HG03103 (cell line): ENCODE measurements around the gene ESPNL.
"Not testable (repeated sequence)": the region's sequence is repeated elsewhere in the genome, so short reads cannot be mapped to it uniquely, and the experiment has no call there.

Experiments used
- ATAC-seq: cut with Tn5 transposase; IDR thresholded peaks from one replicate; pipeline ENCODE4 v1.9.1; 2021; ENCODE audit warnings: low read depth; ENCODE audit not compliant: unreplicated experiment

Gene ESPNL

GRCh38 chr2:238100049-238100820 lies at the start of gene ESPNL:
TSS of gene ESPNL (plus strand) at chr2:238100340. CDS start at chr2:238100420, 80 bp downstream.
- ATAC-seq, result no peak

GRCh38 chr2:238053191-238053776 lies 46.9 kb upstream of the ESPNL start:
- no peak for ATAC-seq

- no peak for ATAC-seq
These were observed 44.3 kb upstream of the ESPNL start for GRCh38 chr2:238055841-238056240.

- not testable (repeated sequence) for ATAC-seq
These were observed 42.2 kb upstream of the ESPNL start for GRCh38 chr2:238057696-238058575.

- ATAC-seq, result no peak
These were observed 40.6 kb upstream of the ESPNL start for GRCh38 chr2:238059505-238059904.

- no peak for ATAC-seq
These were observed 40.0 kb upstream of the ESPNL start for GRCh38 chr2:238060096-238060541.

GRCh38 chr2:238060542-238061314 lies 39.4 kb upstream of the ESPNL start, which contains the start of gene SCLY:
TSS of gene SCLY (plus strand) at chr2:238061001. CDS start at chr2:238061055, 54 bp downstream.
- ATAC-seq, result peak; percentile 88

- ATAC-seq, result peak; percentile 5
These were observed 38.6 kb upstream of the ESPNL start for GRCh38 chr2:238061315-238062202.

GRCh38 chr2:238063414-238064189 lies 36.5 kb upstream of the ESPNL start:
- no peak for ATAC-seq

GRCh38 chr2:238064376-238064775 lies 35.8 kb upstream of the ESPNL start:
- no peak for ATAC-seq

- no peak for ATAC-seq
These were observed 34.9 kb upstream of the ESPNL start for GRCh38 chr2:238065071-238065846.

- no peak for ATAC-seq
These were observed 33.9 kb upstream of the ESPNL start for GRCh38 chr2:238066218-238066617.

GRCh38 chr2:238066718-238067117 lies 33.4 kb upstream of the ESPNL start:
- not testable (repeated sequence) for ATAC-seq

GRCh38 chr2:238067939-238068338 lies 32.2 kb upstream of the ESPNL start:
- no peak for ATAC-seq

GRCh38 chr2:238069021-238069709 lies 31.0 kb upstream of the ESPNL start:
- no peak for ATAC-seq

GRCh38 chr2:238069877-238070276 lies 30.3 kb upstream of the ESPNL start:
- ATAC-seq, result no peak

GRCh38 chr2:238075397-238075796 lies 24.7 kb upstream of the ESPNL start:
- ATAC-seq, result no peak
